Limb (tissue), 2 donors: ENCODE data around the gene ADAMTS2.
"Not testable (repeated sequence)": the region's sequence is repeated elsewhere in the genome, so short reads cannot be mapped to it uniquely, and the experiment has no call there.

Experiments used
- DNase-seq, 2 donors: peaks; one replicate each; pipeline ENCODE4 v3.0.0-alpha.2; 2016; ENCODE audit errors: extremely low spot score in 2 of 2

ADAMTS2 gene

DNA sequence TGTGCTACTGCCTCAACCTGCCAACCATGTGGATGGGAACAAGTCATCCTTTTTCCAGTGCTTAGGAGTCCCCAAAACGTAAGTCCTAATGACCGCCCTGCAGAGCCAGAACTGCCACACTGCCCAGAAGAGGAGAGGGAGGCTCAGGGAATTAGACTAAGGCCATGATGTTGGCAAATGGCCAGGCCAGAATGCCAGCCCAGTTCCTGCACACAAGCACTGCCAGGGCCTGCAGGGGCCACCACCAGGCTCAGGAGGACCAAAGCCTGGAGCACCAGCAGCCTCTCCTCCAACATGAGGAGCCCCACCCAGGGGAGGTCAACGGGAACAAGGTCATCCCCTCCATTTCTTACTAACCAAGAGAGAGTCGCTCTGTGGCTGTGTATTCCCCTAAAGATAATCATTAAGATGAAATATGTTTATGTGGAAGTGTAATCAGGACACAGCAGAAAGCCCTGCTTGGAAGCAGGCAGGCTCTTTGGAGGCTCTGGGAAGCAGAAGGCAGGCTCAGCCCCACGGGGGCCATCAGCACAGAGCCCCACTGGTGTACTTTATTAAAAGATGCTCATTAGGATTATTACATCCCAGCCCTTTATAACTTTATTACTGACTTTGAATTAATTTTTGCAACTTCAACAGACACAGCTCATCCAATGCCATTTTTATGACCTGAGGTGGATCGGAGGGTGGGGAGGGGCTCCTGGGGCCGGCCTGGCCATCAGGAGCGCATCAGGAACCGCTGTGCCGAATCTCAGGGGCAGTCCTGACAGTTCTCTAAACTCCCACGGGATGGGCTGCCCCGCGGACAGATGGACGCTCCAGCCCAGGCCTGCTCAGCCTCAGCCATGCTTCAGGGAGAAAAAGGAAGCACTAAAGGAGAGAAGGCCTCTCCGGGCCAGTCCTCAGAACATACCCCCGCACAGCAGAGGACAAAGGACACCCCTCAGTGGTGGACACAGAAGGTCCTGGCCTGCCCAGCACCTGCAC, 127.0 kb downstream of the ADAMTS2 start:
- DNase-seq = no peak

DNA sequence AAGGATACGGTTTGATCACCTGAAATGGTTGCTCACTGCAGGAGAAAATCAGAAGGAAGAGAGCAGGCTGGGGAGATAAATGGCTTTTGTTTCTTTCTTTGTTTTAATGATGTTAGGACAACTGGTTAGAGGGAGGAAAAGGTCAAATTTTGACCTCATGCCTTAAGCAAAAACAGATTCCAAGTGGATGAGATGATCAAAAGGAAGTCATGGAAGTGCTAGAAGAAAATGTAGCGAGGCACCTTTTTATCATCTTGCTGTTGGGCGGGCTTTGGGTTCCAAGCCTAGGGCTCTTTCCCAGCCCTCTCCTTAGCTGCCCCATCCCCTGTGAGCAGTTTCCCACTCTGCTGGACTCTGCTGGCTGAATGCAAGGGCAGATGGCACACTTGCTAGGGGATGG, 127.9 kb downstream of the ADAMTS2 start:
- no peak for DNase-seq

DNA sequence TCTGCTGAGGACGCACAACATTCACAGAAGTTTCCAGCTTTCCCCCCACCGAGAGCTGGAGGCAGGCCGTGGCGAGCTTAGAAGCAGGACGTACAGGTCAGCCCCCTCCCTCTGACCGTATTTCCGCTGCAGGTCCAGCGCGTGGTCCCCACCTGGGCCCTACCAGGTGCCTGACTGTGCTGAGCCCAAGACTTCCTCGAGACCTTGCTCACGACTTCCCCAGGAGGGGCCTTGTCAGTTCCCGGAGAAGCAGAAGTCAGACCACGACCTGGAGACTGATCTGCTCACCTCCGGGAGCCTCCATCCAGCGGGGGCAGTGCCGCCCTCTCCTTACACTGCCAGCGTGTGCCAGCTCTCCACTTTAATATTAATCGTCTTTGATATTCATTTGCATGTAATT, 128.9 kb downstream of the ADAMTS2 start:
- DNase-seq = not testable (repeated sequence)

DNA sequence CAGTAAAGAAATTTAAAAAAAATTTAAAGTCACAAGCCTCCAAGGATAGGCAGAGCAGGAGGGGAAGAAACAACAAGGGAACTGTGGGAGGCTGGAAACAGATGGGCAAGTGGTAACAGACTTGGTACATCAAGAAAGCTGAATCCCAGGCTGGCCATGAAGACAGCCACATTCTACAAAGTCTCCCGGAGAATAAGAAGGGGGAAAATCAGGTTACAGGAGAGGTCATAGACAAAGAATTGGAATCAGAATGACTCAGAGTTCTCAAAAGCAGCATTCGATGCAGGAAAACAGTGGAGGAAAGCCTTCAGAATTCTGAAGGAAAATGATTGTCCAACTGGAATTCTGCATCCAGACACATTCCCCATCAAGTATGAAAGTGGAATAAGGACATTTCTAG, 129.7 kb downstream of the ADAMTS2 start:
- DNase-seq = no peak

DNA sequence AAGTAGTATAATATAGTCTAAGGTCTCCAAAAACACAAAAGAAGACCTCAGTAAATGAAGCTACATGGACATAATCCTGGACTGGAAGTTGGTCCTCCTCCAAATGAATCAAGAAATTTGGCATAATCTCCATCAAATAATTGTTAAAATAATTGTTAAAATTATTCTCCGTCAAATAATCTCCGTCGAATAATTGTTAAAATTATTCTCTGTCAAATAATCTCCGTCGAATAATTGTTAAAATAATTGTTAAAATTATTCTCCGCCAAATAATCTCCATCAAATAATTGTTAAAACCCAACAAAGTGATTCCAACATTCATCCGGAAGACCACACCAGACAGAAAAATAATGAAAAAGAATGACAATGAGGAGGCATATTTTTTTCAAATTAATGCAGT, 130.6 kb downstream of the ADAMTS2 start:
- no peak for DNase-seq

DNA sequence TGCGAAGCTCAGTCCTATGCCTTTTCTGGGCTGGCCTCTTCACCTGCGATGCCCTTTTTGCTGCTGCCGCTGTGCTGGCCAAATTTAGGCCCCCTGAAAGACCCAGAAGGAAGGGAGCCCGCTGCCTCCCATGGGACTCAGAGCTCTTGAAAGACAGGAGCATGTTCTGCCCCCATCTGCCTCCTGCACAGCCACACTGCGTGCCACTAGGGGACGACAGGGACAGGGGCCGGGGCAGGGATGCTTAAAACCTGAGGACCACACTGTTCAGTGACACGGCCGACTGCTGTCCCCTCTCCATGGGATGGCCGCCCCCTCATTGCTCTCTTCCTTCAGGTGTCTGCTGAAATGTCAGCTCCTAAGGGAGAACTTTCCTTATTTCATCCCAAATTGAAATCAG, 132.4 kb downstream of the ADAMTS2 start:
- DNase-seq = no peak

DNA sequence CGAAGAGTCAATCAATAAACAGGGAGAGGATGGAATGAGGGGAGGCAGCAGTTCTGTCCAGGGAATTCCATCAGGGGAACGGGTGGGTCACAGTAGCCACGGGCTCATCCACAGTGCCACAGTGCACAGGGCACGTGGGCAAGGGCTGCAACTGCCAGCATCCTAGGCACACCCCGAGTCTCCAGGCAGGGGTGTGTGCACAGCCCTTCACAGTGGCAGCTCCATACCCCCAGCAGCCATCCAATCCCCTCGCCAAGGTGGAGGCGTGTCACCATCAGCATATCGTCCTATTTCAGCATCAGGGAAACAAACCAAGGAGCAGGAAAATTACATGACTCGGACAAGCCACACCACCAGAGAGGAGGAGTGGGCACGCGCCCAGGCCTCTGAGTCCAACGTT, 133.6 kb downstream of the ADAMTS2 start:
- no peak for DNase-seq

DNA sequence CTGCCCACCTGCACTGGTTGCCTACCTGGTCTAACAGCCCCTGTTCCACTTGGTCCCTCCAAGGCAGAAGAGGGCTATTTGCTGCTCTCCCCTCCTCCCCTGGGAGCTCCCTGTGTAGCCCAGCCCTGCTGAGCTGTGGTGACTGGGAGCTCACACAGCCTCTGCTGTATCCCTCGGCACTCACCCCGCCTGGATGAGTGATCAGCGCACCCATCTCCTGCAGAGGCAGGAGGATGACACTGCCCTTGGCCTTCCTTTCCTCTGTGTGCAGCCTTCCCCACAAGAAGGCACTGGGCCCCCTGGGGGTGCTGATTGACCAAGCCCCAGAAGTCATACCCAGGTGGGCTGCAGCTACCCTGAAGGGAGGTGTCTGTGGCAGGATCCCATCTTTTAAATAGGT, 134.2 kb downstream of the ADAMTS2 start:
- no peak for DNase-seq

DNA sequence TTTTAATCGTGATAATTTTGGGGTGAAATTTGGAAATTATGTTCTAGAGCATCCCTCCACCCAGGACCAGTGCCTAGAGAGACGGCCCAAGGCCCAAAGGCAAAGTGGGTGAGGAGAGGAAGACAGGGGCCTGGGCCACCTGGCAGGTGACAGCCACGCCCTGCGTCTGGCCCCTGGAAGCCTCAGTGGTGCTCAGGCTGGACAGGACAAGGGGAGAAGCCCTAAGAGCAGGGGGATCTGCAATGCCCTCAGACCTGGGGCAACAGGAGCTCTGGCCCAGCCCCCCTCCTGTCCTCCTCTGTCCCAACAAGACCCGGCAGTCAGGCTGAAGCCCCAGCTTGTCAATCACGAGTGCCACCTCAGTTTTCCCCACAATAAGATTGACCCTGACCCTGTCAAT, 134.8 kb downstream of the ADAMTS2 start:
- no peak for DNase-seq

DNA sequence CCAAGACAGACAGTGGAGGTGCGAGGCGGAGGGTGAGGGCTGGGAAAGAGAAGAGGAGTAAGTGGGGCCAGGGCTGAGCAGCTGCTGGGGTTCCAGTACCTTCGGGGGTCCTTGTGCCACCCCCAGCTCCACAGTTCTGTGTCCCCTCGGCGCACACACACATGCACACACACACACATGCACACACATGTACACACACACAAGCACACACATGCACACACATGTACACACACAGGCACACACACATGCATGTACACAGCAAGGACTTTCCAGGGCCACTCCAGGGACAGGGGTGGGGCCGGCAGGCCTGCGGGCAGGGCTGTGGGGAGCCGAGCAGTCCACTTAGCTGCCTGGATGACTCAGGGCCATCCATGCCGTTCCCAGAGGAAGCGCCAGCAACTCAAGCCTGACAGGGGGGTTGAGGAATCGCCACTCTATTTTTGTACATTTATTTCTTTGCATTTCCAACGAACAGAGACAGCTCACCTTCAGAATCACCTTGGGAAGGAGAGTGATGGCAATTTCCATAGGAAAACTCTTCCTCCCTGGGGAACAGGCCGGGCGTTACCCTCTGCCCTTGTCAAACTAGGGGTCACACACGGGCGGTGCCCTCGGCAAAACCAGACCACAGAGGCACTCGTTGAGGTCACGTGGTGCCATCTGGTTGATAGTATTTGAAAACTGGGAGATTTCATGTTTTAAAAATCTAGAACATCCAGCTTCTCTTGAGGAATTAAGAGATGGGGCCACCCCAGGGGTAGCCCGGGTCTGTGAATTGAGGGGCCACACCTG, 135.7 kb downstream of the ADAMTS2 start:
- no peak for DNase-seq

DNA sequence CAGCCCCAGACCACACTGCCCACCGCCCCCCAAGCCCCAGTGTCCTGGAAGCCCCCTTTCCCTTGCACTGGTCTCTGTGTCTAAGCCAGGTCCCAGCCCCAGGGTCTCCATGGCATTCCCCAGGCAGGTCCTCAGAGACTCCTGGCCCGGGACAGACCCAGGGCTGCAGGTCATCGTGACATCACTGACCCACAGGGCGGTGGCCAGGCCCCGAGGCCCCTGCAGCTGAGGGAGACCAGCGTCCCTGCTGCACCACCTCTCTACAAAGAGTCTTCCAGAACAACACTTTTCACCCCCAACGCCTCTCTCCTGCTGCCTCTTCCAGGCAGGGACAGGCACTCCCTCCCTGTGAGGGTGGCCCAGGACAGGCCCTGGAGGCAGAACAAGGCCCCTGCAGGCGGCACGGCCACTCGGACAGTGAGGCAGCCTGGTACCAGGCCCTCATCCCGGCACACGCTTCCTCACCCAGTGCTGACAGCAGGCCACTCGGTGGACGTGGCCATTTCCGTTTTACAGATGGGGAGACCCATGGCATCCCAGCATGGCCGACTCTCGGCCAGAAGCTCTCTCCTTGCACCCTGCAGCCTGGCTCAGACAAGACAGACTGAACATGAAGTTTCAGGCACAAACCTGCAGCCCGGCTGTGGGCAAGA, 136.4 kb downstream of the ADAMTS2 start:
- DNase-seq = no peak

DNA sequence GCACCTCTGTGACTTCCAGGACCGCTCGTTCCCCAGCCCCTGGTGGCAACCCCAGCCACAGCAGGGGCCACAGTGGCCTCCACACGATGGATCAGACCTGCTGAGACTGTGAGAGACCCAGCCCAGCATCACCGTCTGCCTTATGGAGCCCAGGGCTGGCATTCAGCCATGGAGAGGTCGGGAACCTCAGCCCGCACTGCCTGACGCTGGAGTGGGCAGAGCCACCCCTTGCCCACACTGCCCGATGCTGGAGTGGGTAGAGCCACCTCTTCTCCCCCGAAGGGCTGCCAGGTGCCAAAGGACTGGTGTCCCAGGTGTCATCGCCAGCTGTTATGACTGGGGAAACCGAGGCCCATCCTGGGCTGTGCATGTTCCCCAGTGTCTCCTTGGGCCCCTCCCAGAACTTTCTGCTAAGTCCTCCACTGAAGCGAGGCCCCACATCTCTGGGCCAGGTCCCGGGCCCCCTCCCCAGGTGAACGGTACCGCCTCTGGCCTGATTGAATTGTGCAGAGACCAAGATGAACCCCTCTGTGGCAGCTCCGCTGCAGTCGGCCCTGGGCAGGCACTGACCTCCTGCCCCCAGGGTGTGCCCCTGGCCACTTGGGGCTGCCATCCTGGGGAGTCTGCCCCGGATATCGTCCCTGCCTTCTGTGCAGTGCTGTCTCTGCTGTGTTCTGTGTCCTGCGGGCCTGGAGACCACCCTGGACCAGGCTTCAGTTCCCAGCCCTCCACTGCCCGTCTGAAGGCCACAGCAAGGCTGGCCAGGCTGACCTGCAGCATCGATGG, 137.1 kb downstream of the ADAMTS2 start:
- DNase-seq = no peak

DNA sequence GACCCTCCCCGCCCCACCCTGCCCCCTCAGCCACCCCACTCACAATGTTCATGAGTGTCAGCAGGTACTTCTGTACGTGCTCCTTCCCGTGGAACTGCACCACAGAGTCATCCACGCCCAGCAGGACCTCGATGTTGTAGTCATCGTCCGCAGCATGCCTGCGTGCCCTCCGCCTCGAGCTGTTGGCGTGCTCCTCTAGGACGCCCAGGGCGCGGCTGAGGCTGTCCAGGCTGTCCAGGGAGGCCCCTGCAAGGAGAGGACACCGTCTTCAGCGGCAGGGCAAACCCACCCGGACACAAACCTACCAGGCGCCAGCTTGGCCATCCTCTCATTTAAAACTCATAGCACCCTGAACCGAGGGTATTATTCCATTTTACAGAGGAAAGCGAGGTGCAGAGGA, 137.8 kb downstream of the ADAMTS2 start:
- DNase-seq = no peak

DNA sequence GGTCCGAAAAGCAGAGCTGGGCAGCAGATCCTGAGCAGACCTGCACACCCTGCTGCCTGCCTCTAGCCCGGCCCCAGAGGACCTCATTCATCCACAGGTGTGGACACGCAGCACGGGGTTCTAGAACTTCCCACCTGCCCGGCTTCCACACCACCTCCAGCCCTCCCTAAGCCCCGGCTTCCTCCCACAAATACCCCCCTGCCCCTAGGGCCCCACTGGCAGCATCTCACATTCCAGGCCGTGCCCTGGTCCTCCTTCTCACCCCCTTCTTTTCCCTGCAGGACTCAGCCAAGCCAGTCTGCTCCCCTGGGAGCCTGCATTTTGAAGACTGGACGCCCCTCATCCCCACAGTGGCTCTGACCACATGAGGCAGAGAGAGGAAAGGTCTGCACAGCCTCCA, 138.9 kb downstream of the ADAMTS2 start:
- no peak for DNase-seq

DNA sequence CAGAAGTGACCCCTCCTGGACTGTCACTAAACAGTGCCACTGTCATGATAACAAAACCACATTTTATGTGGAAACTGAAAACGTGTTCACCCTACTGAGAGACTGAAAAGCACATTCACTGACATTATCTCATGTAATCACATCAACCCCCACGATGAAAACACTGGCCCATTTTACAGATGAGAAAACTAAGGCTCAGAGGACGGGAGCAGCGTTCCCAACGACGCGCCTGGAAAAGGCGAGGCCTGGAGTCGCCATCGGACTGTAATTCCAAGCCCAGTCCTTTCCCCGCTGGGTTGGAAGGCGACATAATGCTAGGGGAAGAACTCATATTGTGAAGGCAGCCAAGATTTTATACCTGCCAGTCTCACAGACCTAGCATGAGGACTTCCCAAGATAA, 140.0 kb downstream of the ADAMTS2 start:
- no peak for DNase-seq

DNA sequence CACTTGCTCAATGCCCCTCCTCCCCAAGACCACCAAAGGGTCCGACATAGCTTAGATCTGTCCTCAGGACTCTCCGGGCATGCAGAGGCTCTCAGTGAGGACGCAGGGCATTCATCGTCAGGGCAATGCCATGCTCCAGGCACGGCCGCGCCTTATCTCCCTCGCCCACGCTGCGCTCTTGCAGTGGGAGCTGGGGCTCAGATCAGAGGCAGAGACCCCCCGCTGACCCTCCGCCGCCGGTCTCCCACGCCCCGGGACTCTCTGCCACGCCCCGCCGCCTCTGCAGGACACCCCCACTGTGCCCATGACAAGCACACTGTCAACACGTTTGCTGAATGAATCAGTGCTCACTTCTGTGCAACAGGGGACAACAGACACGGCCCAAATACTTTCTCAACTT, 140.7 kb downstream of the ADAMTS2 start:
- no peak for DNase-seq

DNA sequence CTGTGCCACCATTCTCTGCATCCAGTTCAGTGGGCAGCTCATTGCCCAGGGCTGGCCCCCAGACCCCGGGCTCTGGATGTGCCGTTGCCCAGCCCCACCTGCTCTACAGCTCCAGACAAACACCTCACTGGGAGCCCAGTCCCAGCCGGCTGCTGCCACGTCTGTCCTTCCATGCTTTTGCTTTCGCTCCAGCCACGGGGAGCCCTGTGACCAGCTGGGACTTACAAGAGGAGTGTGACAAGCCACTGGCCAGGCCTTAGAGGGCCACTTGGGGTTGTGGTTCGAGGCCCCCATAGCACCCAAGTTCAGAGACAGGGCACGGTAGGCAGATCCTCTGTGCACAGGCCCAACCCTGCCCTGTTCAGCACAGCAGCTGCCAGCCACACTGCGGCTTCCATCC, 142.0 kb downstream of the ADAMTS2 start:
- no peak for DNase-seq

DNA sequence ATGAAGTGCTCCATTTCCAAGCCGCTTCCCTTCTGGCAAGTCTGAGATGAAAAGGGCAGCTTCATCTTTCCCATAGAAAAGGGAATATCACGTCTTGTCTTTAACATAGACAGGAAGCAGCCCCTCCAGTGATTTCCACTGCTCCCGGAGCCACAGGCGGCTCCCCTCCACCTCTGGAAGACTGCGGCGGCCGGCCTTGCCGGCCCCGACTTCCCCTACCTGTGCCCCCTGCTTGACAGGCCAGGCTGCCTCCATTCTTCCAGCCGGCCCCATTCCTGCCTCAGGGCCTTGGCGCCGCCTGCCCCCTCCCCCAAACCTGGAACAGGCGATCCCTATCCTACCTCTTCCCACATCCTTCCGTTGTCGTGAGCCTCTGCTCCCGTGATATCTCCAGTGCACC, 143.3 kb downstream of the ADAMTS2 start:
- no peak for DNase-seq

DNA sequence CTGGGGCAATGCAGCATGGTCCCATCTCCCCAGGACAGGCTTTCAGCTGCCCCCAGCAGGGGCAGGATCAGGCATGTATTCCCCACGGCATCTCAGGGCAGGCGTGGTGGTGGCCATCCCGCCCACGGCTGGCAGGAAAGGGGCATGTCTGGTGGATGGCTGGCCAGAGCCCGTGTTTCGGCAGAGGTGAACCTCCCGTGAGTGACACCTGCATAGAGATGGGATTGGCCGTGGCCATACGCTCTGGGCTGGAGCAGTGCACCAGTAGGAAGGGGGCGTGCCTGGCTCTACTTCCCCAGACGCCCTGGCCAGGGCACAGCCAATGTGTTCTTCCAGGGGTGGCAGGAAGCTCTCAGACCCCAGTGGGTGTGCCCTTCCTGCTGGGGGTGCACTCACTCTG, 146.0 kb downstream of the ADAMTS2 start:
- DNase-seq = no peak

DNA sequence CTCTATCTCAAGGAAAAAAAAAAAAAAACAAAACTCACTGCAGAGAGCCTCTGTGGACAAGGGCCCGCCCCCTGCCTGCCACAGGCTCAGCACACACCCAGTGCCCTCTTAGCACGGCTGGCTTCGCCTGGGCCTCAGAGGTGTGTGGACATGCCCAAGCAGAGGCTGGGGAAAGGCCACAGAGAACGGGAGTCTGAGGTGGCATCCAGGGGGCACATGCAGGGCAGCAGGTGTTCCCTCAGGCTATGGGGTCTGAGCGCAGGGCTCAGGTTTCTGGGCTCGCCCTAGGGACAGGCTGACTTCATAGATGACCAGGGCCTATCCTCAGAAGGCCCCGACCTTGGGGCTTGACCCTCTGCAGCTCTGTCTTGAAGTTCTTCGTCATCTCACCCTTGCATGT, 146.4 kb downstream of the ADAMTS2 start:
- DNase-seq = no peak

DNA sequence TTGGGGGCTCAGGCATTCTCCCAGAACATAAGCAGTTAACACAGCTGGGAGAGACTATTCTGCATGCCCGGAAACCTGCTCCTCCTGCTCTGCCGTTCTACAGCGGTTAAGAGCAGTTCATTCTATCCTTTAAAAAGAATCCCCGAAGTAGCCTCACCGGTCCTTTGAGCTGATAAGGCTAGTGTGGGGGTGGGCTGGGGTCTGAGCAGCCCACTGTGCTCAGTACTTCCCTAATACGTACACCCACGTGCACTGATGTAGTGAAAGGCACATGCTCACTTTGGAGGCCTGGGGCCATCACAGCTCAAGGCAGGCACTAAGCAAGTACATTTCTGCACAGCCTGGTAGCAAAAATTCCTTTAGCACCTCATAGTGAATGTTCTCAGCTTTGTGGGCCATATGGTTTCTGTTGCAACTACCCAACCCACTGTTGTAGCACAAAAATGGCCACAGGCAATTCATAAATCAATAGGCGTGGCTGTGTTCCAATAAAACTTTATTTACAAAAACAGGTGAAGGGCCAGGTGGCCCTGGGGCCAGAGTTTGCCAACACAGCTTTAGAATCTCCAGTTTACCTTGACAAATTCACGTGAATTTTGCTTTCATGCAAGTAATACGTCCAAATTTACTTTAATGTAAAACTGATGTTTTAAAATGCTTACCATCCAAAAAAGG, 148.7 kb downstream of the ADAMTS2 start:
- no peak for DNase-seq
